ENCODE measurements around the gene UBAP1. TPM values are rescaled to one million over a fixed set of nuclear protein-coding genes. Genes with fewer than 3 reads are reported as not detected.
A peak's percentile ranks its signal among the peaks of the same experiment; 100 is the strongest.
"Not testable (repeated sequence)": the region's sequence is repeated elsewhere in the genome, so short reads cannot be mapped to it uniquely, and the experiment has no call there.

The UBAP1 gene
- total RNA-seq, result 22.3 and 27.6 TPM in 2 replicates

GRCh38 chr9:34178436-34179212, at the start of gene UBAP1:
Gene UBAP1, plus strand, starts transcription at chr9:34179043. Its CDS starts 41,872 bp downstream, at chr9:34220915.
- peak; percentile 91 to 98 for DNase-seq (ENCODE audit: low read depth in 2 of 2)

GRCh38 chr9:34131571-34131970, 47.3 kb upstream of the UBAP1 start:
- DNase-seq (ENCODE audit: low read depth in 2 of 2), result no peak

GRCh38 chr9:34133436-34133949, 45.4 kb upstream of the UBAP1 start:
- no peak for DNase-seq (ENCODE audit: low read depth in 2 of 2)

GRCh38 chr9:34134521-34134920, 44.3 kb upstream of the UBAP1 start:
- no peak for DNase-seq (ENCODE audit: low read depth in 2 of 2)

GRCh38 chr9:34138644-34139043, 40.2 kb upstream of the UBAP1 start:
- DNase-seq (ENCODE audit: low read depth in 2 of 2), result not testable (repeated sequence)

- DNase-seq (ENCODE audit: low read depth in 2 of 2), result peak; percentile 76 to 87
Measured at GRCh38 chr9:34139477-34140146, 39.2 kb upstream of the UBAP1 start.

GRCh38 chr9:34140853-34141252, 38.0 kb upstream of the UBAP1 start:
- no peak for DNase-seq (ENCODE audit: low read depth in 2 of 2)

GRCh38 chr9:34143116-34143515, 35.7 kb upstream of the UBAP1 start:
- peak in 1 of 2 donors; percentile 30 for DNase-seq (ENCODE audit: low read depth in 2 of 2)

- DNase-seq (ENCODE audit: low read depth in 2 of 2), result no peak
Measured at GRCh38 chr9:34145165-34145564, 33.7 kb upstream of the UBAP1 start.

GRCh38 chr9:34151398-34151797, 27.4 kb upstream of the UBAP1 start:
- DNase-seq (ENCODE audit: low read depth in 2 of 2), result no peak

GRCh38 chr9:34154057-34154456, 24.8 kb upstream of the UBAP1 start:
- no peak for DNase-seq (ENCODE audit: low read depth in 2 of 2)

GRCh38 chr9:34157318-34157717, 21.5 kb upstream of the UBAP1 start:
- no peak for DNase-seq (ENCODE audit: low read depth in 2 of 2)

- no peak for DNase-seq (ENCODE audit: low read depth in 2 of 2)
Measured at GRCh38 chr9:34157898-34158297, 20.9 kb upstream of the UBAP1 start.

GRCh38 chr9:34158362-34158869, 20.4 kb upstream of the UBAP1 start:
- DNase-seq (ENCODE audit: low read depth in 2 of 2), result peak in 1 of 2 donors; percentile 3

GRCh38 chr9:34163434-34163833, 15.4 kb upstream of the UBAP1 start:
- DNase-seq (ENCODE audit: low read depth in 2 of 2), result no peak

GRCh38 chr9:34169125-34169524, 9.7 kb upstream of the UBAP1 start:
- DNase-seq (ENCODE audit: low read depth in 2 of 2), result no peak

- DNase-seq (ENCODE audit: low read depth in 2 of 2), result no peak
Measured at GRCh38 chr9:34170237-34170991, 8.4 kb upstream of the UBAP1 start.

- DNase-seq (ENCODE audit: low read depth in 2 of 2), result no peak
Measured at GRCh38 chr9:34171753-34172535, 6.9 kb upstream of the UBAP1 start.

- no peak for DNase-seq (ENCODE audit: low read depth in 2 of 2)
Measured at GRCh38 chr9:34176089-34176488, 2.8 kb upstream of the UBAP1 start.

- no peak for DNase-seq (ENCODE audit: low read depth in 2 of 2)
Measured at GRCh38 chr9:34177593-34178435, 1.0 kb upstream of the UBAP1 start.
